GM18520 (cell line): ENCODE data around the gene PIGL.
"Not testable (repeated sequence)": the region's sequence is repeated elsewhere in the genome, so short reads cannot be mapped to it uniquely, and the experiment has no call there.

Source experiments
- ATAC-seq: cut with Tn5 transposase; IDR thresholded peaks from one replicate; pipeline ENCODE4 v1.9.1; 2021; ENCODE audit not compliant: unreplicated experiment

PIGL gene

DNA sequence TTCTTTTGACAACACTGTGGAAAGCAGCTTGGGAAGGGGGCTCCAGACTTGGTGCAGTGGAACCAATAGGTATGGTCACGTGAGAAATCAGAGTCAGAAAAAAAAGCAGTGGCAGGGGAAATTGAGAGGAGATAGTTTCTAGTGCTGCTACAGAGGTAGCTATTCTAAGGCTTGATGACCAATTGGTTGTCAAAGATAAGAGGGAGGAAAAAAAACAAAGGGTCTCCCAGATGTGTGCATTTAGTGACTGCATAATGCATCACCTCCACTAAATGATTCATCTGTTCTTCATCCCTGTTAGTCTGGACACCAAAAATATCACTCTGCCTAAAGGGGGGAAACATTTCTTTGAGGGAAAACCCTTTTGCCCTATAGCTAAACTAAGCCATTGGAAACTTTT is 56.5 kb downstream of the PIGL start:
- no peak for ATAC-seq

DNA sequence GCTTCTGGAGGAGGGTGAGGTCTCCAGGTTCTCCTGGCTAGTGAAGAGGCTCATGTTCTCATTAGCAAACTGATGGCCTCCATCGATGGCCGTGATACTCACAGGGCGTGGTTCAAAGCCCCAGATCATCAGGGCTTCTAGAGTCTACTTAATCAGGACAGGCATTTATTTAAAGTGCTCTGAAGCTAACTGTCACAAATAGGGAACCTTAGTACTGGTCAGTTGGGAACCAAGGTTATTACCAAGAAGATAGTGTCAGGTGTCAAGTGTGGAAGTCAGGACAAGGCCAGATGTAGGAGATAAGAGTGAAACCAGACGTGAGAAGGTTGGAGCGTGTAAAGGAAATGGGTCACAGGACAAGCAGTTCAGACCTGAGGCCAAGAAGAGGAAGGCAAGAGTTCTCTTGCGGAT is 56.9 kb downstream of the PIGL start:
- no peak for ATAC-seq

DNA sequence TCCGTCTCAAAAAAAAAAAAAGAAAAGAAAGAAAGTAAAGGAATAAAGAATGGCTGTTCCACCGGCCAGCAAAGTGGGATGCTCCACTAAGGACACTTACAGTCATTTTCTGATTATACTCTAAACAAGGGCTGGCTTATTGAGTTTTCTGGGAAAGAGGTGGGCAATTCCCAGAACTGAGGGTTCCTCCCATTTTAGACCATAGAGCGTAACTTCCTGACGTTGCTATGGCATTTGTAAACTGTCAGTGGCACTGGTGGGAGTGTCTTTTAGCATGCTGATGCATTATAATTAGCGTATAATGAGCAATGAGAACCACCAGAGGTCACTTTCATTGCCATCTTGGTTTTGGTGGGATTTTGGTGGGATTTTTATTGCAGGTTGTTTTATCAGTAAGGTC is 58.0 kb downstream of the PIGL start:
- no peak for ATAC-seq

DNA sequence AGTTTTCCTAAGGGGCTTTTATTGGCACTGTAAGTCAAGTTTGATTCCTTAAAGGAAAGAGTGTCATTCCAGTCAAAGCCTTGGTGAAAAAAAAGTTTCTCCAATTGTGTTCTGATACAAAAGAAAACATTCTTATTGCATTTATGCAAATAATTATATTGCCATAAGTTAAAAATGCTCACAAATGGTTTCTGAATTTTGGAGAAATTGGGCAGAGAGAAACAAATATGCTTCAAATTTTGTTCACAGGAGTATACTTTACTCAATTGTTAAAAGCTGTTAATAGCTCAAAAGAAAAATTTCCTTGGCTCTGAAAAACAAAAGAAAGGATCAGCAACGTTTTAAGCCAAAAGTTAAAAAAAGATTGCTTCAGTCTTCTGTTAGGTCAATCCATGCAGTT is 60.2 kb downstream of the PIGL start:
- ATAC-seq, result no peak

DNA sequence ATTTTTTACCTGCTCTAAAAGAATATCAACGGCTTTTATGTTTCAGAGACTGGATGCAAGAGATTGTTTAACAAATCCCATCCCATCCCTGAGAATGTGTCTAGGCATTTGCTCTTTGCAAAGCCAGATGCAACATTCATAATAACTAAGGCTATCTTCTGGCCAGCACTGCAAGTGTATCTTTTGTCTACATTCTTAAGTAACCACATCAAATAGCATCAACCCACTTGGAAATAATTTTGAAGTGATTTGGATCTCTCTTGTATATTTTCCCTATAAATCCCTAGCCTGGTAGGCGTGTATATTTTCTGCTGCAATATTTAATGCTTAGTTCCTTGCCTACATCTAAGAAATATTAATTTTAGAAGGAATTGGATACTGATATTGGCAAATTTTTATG is 64.3 kb downstream of the PIGL start:
- ATAC-seq, result no peak

DNA sequence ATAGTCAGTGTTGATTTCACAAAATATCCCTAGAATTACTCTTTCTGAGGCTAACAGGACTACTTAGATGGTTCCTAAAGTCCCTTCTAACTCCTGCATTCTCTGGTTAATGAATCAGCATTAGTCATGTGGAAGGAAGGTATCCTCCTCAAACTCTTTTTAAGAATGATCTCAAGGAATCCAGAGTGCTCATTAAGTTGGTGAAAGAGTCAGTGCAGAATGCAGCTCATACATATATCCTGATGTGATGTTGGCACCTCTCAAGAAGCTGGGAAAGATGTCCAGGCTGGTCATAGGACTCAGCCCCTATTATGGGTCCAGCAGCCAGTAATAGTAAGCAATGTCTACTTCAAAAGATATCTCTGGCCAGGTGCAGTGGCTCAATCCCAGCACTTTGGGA is 65.5 kb downstream of the PIGL start:
- ATAC-seq, result no peak

DNA sequence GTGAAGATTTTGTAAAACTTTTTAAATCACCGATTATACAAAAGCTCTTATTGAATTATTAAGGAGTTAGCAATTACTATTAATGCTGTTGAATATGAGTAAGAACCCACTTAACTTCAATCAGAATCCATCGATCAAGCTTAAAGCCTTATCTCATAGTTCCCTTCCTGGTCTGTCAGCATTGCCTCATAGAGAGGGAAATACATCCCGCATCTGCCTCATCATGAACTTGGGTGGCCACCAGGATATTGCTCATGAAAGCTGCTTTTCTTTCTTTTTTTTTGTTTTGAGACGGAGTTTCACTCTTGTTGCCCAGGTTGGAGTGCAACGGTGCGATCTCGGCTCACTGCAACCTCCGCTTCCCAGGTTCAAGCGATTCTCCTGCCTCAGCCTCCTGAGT is 66.7 kb downstream of the PIGL start:
- no peak for ATAC-seq

DNA sequence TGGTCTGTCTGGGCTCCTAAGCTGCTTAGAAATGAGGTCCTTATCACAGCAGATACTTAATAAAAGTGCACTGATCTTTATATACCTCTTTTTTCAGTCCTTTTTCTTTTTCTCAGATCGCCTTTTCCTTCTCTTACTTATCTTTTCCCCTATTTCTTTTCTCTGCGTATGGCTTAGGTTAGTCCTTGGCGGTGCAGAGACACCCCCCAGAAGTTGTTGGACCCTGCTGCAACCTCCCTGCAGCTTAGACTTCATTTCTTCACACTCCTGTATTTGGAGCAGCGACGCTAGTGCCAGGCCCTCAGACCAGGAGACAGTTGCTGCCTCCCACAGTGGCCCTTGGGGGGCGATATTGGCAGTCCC is 68.6 kb downstream of the PIGL start:
- no peak for ATAC-seq

DNA sequence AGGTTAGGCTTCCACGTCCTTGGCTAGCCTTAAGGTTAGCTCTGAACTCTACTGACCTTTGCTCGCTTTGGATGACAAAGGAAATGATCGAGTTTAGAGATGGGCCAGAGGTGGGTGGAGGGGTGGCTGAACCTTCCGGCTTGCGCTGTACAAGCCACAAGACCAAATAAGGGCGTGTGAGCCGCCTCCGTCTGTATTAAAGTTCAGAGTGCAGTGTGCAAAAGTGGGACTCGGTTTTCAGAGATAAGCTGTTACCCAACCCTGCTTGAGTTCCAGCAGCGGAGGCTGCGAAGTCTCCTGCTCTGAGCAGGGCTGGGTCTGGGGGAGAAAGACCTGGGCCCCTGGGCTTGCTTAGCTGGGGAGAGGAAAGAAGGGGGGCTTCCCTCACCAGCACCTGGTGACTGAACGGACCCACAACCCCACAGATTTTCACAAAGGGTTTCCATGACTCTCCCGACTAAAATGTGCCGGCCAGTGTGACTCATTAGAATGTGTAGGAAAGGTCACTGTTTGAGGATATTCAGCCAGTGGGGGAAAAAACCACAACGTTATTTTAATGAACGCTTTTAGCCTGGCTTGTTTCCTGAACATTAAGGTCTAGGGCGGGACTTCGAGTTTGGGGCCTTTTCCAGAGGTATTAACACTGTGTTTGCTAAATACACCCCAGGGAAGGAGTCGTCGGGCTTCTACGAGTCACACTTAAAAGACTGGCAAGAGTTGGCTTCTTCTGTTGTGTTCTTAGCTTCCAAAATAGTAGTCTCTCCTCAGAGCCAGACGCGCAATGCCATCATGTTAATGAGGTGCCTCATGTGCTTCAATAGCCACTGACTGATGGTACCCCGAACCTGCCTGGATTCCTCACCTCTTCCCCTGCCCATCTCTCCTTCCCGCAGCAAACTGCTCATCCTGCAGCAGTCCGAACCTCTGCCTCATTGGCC is 69.3 kb downstream of the PIGL start:
- peak; percentile 77 for ATAC-seq

DNA sequence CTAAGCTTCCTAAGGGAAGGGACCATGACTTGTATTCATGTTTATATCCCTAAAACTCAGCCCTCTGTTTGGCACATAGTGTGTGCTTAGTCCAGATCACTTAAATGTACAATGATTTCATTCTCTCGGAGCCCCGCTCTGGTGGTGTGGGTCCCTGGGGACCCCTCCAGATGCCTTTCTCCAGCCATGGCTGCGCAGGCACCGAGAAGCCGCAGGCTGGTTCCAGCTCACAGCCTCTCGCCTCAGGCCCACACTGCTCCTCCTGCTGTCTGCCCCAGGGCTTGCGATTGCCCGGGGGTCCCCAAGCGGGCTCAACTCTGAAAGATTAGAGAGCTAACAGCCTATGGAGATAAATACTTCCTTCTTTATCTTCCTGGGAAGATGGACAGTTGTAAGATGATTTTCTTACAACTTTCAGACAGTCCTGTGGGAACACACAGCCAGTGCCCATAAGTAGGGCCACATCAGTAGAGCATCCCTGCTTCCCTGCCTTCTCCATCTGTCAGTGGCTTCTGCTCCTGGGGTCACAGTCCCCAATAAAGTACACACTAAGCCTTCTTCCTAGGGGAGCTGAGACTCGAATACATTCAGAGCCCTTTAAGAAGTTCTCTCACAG is 70.0 kb downstream of the PIGL start:
- no peak for ATAC-seq

DNA sequence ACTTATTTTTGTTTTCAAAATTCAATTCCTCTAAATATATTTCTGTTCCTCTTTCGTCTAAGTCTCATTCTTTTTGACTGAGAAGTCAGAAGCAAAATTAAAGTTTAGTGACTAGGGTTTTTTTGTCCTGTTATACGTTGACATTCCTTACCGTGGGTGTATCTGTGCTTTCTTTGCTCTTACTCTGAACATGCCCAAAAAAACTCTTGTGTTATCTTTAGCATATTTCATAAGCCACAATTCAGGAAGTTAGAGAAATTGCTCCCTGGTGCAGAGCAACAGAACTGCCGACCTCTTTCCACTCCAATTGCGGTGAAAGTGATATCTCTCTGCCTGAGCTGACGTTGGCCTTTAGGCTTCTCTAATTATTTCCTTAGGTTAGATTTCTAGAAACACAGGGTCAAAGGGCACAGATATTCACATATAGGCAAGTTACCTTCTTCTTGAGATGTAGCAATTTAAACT is 70.6 kb downstream of the PIGL start:
- no peak for ATAC-seq

DNA sequence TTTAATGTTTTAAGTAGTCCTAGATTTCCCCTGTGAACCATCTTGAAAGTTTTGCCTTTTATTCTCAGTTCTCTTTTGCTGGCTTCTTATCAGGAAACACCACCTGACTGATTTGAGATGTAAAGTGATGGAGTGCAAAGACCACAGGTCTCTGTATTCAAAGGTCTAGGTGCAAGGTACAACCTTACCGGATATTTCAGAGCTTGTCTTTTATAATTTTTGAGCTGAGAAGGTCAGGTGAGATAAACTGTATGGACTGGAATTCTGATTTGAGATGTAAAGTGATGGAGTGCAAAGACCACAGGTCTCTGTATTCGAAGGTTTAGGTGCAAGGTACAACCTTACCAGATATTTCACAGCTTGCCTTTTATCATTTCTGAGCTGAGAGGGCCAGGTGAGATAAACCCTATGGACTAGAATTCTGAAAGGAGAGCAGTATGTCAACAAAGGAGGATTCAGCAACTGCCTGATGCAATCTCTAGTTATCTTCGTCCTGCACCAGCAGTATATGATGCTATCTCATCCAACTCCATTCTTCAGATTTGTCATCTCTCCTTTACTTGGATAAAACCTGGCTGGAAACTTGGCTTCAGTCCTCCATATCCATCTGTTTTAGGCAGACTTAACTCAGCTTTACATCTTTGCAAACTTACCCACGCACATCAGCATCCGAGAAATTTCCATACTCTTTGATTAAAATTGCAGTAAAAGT is 72.0 kb downstream of the PIGL start:
- ATAC-seq, result no peak

DNA sequence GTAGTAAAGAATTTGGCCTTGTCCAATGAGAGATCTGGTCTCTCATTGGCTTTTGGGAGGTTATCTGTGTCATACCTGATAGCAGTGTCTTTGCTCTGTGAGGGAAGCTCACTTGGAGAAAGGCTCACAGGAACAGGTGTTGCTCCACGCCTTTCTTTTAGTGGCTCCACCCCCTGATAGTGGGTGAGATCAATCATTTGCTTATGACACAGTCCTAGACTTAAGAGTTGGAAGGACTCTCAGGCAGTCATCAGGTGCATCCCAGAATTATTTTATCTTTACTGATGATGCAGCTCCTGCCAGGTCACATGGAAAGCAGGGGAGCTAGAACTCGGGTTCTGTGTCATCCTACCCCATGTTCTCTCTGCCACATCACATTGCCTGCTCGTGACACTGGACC is 76.9 kb downstream of the PIGL start:
- no peak for ATAC-seq

DNA sequence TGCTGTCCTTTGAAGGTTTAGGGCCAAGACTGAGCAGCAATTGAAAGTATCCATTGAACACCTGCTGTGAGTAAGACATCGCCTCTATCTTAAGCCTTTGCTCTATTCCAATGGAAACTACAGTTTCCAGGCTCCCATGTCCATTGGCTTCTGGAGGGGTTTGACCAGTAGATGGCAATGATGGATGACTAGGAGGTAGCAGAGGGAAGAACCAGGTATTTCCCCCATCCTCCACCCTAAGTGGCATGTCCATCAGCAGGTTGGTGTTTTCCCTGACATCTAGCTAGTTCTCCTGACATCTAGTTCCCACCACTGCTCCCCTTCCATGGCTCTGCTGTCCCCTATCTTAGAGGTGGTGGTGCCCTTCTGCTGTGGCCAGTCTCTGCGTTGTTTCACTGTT is 77.5 kb downstream of the PIGL start:
- ATAC-seq, result no peak

DNA sequence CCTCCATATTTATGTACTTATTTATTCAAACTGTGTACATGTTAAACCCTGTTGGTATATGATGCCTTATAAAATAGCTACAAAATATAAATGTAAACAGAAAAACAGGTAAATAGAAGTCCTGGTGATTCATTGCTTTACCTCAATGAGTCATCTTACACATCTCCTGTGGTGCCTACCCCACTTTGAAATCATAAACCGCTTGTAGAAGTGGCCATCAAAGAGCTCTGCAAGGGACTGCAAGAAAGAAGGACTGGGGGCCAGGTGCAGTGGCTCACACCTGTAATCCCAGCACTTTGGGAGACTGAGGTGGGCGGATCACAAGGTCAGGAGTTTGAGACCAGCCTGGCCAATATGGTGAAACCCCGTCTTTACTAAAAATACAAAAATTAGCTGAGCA is 79.1 kb downstream of the PIGL start:
- not testable (repeated sequence) for ATAC-seq

DNA sequence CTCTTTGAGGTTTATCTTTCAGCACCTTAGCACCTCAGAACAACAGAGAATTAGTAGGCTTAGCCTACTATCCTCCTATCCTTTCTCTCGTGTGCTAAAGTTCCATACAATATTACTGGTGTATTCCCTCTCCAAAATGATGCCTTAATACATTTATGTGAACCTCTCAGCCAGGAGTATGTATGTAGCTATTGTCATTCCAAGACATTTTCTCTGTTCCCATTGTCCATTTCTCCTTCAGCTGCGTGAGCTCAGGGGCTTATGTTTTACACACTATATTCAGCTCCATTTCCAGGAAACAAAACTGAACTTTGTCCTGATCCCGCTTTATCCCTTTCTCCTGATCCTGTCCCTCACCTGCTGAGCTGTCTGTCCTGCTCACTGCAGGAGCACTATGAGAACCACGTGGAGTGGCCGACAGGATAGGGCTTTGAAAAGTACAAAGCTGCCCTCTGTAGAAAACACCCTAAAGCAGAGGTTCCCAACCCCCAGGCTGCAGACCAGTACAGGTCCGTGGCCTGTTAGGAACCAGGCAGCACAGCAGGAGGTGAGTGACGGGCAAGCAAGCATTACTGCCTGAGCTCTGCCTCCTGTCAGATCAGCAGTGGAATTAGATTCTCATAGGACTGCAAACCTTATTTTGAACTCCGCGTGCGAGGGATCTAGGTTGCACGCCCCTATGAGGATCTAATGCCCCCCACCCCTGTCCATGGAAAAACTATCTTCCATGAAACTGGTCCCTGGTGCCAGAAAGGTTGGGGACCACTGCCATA is 80.5 kb downstream of the PIGL start:
- ATAC-seq, result no peak

DNA sequence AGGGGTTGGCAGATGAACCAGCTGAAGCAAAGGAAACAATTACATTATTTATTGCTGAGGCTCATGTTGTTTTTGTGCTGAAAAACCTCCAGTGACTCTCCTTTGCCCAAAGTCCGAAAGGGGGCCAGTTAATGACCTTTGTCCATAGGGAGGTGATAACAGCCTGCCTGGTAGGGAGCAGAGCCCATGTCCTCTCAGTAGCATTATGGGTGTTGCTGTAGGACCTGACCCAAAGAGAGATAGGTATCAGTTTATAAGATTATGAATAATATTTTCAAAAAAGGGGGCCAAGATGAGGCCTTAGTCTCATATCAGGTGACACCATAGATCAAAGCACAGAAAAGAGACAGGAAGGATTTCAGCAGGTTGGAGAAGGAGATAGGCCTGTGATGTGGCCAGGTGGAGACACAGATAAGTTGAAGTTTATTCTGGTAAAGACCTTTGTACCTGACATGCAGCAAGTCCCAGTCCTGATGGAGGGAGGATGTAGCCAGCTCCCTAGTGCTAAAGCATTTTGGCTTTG is 81.2 kb downstream of the PIGL start:
- no peak for ATAC-seq

DNA sequence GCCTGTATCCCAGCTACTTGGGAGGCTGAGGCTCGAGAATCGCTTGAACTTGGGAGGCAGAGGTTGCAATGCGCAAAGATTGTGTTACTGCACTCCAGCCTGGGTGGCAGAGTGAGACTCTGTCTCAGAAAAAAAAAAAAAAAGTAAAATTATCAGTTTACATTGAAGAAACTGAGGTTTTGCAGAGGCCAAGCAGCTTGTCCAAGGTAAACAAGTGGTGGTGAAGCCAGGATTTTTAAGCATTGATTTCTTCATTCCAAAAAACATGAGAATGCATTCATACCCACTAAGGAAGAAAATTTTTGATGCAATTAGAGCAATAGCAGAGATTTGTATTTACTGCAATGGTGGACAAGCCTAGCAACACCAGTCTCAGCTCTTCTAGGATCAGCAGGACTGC is 83.5 kb downstream of the PIGL start:
- no peak for ATAC-seq

DNA sequence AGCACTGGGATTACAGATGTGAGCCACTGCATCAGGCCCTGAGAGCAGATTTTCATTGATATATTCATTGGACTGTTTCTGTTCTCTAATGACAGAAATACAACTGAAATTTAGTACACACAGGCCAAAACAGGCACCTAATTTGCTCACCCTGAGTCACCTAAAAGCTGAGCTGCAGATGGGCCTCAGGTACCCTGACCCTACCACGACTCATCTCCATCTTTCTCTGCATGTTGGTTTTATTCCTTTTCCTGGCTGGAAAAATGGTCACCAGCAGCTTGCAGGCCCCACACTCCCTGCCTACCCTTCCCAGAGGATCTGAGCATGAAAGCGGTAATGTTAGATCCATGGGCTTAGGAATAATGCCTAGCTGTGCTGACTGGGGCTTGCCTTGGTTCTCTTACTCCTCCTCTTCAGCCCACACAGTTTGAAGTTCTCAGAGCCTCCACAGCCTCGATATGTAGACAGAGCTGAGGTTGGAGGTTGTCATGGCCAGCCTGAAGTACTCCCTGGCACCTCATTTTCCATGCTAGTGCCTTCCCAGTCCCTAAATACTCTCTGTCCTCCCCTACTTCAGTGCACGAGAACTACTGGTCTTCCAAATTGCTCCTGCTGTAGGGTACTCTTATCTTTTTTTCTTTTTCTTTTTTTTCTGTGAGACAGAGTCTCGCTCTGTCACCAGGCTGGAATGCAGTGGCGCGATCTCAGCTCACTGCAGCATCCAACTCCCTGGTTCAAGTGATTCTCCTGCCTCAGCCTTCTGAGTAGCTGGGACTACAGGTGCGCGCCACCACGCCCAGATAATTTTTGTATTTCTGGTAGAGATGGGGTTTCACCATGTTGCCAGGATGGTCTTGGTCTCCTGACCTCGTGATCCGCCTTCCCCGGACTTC is 85.2 kb downstream of the PIGL start:
- no peak for ATAC-seq

DNA sequence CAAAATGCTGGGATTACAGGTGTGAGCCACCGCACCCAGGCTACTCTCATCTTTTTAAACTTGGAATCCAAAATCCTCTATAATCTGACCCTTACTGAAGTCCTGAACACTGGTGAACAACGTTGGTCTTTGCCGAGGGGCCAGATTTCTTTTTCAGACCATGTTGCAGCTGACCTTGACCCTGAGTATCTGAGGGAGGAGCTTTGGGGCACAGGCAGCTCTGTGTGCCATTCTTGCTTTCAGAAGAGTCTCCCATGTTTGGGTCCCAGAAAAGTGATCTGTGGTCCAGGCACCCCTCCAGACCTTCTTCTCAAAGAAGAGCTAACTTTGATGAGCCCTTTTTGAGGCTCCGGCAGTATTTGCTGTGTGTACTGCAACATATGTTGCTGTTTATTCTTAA is 85.8 kb downstream of the PIGL start:
- ATAC-seq, result no peak
